GM21576 (cell line): ENCODE measurements around the gene ACADS.

Source experiments
- ATAC-seq: cut with Tn5 transposase; IDR thresholded peaks from one replicate; pipeline ENCODE4 v1.9.1; 2021; ENCODE audit warnings: mild to moderate bottlenecking, moderate library complexity; ENCODE audit not compliant: unreplicated experiment

The ACADS gene

GRCh38 chr12:120754792-120755191 is 29.2 kb downstream of the ACADS start:
- no peak for ATAC-seq

GRCh38 chr12:120755269-120755668 is 29.6 kb downstream of the ACADS start:
- no peak for ATAC-seq

- ATAC-seq: no peak
Measured at GRCh38 chr12:120757226-120757742, 31.7 kb downstream of the ACADS start.

GRCh38 chr12:120757949-120758348 is 32.3 kb downstream of the ACADS start:
- no peak for ATAC-seq

- ATAC-seq: no peak
Measured at GRCh38 chr12:120758798-120759590, 33.4 kb downstream of the ACADS start.

GRCh38 chr12:120759591-120760348 is 34.1 kb downstream of the ACADS start:
- no peak for ATAC-seq

- ATAC-seq: no peak
Measured at GRCh38 chr12:120760349-120761254, 35.0 kb downstream of the ACADS start.

- no peak for ATAC-seq
Measured at GRCh38 chr12:120761519-120761934, 35.9 kb downstream of the ACADS start.

- ATAC-seq: no peak
Measured at GRCh38 chr12:120762086-120762485, 36.5 kb downstream of the ACADS start.

- no peak for ATAC-seq
Measured at GRCh38 chr12:120763250-120763649, 37.6 kb downstream of the ACADS start.

GRCh38 chr12:120764816-120765215 is 39.2 kb downstream of the ACADS start:
- ATAC-seq: no peak

GRCh38 chr12:120766566-120766965 is 40.9 kb downstream of the ACADS start:
- no peak for ATAC-seq

- no peak for ATAC-seq
Measured at GRCh38 chr12:120767071-120768024, 41.7 kb downstream of the ACADS start.

- ATAC-seq: no peak
Measured at GRCh38 chr12:120771097-120771496, 45.5 kb downstream of the ACADS start.

GRCh38 chr12:120774169-120774916 is 48.7 kb downstream of the ACADS start:
- ATAC-seq: no peak

GRCh38 chr12:120775862-120776552 is 50.4 kb downstream of the ACADS start:
- ATAC-seq: no peak

- ATAC-seq: no peak
Measured at GRCh38 chr12:120783197-120783596, 57.6 kb downstream of the ACADS start.

- no peak for ATAC-seq
Measured at GRCh38 chr12:120784804-120785203, 59.2 kb downstream of the ACADS start.
